ENCODE results near the gene ZNF521.

DNA sequence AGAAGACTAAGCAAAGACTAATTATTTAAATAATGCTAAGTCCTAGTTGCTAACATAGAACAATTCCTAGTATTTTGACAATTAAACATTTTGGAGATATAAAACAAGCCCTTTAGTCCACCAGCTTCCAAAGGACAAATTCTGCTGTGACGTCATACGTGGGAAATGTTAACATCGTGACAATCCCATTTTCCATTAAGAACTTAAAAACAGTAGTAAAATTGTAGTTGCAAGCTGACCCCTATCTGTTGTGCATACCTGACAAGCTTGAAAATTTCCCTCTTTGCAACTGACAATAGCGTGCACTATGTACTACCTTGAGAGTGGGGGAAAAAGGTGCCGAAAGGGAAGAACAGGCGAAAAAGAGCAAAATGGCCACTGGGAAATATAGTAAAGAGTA is 279.8 kb downstream of the ZNF521 start:
- TF ChIP-seq ASH2L (IDR thresholded peaks at IDR 0.05; ENCODE audit: insufficient read length, low read depth, low read length) (no peak), ZFP36L2 (CRISPR knock-in tag; IDR thresholded peaks at IDR 0.05) (no peak)
- TF ChIP-seq, protein P1, sequence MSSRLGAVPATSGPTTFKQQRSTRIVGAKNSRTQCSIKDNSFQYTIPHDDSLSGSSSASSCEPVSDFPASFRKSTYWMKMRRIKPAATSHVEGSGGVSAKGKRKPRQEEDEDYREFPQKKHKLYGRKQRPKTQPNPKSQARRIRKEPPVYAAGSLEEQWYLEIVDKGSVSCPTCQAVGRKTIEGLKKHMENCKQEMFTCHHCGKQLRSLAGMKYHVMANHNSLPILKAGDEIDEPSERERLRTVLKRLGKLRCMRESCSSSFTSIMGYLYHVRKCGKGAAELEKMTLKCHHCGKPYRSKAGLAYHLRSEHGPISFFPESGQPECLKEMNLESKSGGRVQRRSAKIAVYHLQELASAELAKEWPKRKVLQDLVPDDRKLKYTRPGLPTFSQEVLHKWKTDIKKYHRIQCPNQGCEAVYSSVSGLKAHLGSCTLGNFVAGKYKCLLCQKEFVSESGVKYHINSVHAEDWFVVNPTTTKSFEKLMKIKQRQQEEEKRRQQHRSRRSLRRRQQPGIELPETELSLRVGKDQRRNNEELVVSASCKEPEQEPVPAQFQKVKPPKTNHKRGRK (CRISPR knock-in tag; IDR thresholded peaks at IDR 0.05): no peak
